Left lung (tissue), 10 donors: ENCODE measurements around the gene RHOF. TPM values are rescaled to one million over a fixed set of nuclear protein-coding genes. Genes with fewer than 3 reads are reported as not detected.

Experiments used
- ATAC-seq: fragments of 200-7000 bp; cut with Tn5 transposase; one replicate; pipeline ENCODE4 v1.9.1; 2020; ENCODE audit warnings: moderate library complexity
- DNase-seq, 4 donors: peaks; one replicate each; pipeline ENCODE4 v3.0.0-alpha.2; 2013 to 2020
- H3K27ac ChIP-seq, 2 donors: fragments of 200-600 bp; sonication (generic) in 1 of 2; one replicate each; pipeline versions ENCODE4 v1.5.0 to v1.8.0; 2020 to 2021
- H3K27me3 ChIP-seq, 2 donors: fragments of 200-600 bp; sonication (generic) in 1 of 2; one replicate each; pipeline versions ENCODE4 v1.5.0 to v1.8.0; 2020 to 2021
- H3K36me3 ChIP-seq, 2 donors: fragments of 200-600 bp; sonication (generic) in 1 of 2; one replicate each; pipeline versions ENCODE4 v1.5.0 to v1.8.0; 2020 to 2021
- H3K4me1 ChIP-seq, 2 donors: fragments of 200-600 bp; one replicate each; pipeline ENCODE4 v1.8.0; 2021
- H3K4me3 ChIP-seq, 2 donors: fragments of 200-600 bp; sonication (generic) in 1 of 2; one replicate each; pipeline versions ENCODE4 v1.5.0 to v1.8.0; 2020 to 2021; ENCODE audit warnings: mild to moderate bottlenecking in 1 of 2
- H3K9me3 ChIP-seq, 2 donors: fragments of 200-600 bp; sonication (generic) in 1 of 2; one replicate each; pipeline versions ENCODE4 v1.5.0 to v1.8.0; 2020 to 2021
- intact Hi-C, 2 donors: fragments of 100-400 bp; cut with DNase I; formaldehyde crosslinking; loops; one replicate each; pipeline versions ENCODE4 v1.11.2 to v1.14.2; 2022
- polyA plus RNA-seq, 6 donors: library from polyadenylated mRNA; unstranded; fragments of 120-200 nt; gene quantifications; one replicate each; pipeline ENCODE4 v1.2.1, GENCODE V29; 2013; ENCODE audit not compliant: insufficient read length in 6 of 6
- total RNA-seq, 2 donors: library from RNA; stranded (reverse); fragmentation: NEBNext Ultra II Directional; extraction: Animal tissue kit (Norgen Biotek cat#: 25700); gene quantifications; one replicate each; pipeline ENCODE4 v1.2.1, GENCODE V29; 2021
- TF ChIP-seq, protein P1 (sequence below), 2 donors: fragments of 200-600 bp; sonication (generic) in 1 of 2; IDR thresholded peaks; one replicate each; pipeline versions ENCODE4 v1.5.0 to v1.8.0; 2021; ENCODE audit warnings: antibody characterized with exemption in 2 of 2
- donor health status: DM: no; HTN: yes; CAD: no.
- donor health status: DM: no; HTN: no; CAD: no.

The RHOF gene
- total and polyA plus RNA-seq, 8 donors, result 8.5 to 48.3 (median 12.3) TPM

DNA sequence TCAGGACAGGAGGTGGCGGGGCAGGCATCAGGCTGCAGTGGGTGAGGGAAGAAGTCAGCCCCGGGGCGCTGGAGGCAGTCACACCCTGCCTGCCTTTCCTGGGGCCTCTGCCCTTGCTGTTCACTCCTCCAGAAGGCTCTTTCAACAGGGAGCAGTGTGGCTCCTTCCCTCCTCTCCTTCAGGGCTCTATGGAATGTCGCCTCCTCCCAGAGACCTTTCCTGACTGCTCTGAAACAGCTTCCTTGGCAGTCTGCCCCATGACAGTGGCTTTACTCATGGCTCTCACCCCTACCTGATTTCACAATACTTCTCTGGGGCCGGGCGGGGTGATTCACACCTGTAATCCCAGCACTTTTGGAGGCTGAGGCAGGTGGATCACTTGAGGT, 7.1 kb downstream of the RHOF start:
- Histone ChIP-seq H3K36me3 (no peaks in the 10 kb centered on the region), H3K27ac (peak overlapping the region; percentile 47 to 63), H3K27me3 (no peaks in the 10 kb centered on the region), H3K4me3 (no peak overlapping the region), H3K4me1 (peaks cover 9 to 76% of the 10 kb centered on the region in 2 donors), H3K9me3 (no peaks in the 10 kb centered on the region)
- peak in 2 of 4 donors; percentile 76 to 87 for DNase-seq
- intact Hi-C loops, result no loop called here
- TF ChIP-seq, protein P1, sequence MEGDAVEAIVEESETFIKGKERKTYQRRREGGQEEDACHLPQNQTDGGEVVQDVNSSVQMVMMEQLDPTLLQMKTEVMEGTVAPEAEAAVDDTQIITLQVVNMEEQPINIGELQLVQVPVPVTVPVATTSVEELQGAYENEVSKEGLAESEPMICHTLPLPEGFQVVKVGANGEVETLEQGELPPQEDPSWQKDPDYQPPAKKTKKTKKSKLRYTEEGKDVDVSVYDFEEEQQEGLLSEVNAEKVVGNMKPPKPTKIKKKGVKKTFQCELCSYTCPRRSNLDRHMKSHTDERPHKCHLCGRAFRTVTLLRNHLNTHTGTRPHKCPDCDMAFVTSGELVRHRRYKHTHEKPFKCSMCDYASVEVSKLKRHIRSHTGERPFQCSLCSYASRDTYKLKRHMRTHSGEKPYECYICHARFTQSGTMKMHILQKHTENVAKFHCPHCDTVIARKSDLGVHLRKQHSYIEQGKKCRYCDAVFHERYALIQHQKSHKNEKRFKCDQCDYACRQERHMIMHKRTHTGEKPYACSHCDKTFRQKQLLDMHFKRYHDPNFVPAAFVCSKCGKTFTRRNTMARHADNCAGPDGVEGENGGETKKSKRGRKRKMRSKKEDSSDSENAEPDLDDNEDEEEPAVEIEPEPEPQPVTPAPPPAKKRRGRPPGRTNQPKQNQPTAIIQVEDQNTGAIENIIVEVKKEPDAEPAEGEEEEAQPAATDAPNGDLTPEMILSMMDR (IDR thresholded peaks at IDR 0.05), result no peak
- peak; percentile 75 for ATAC-seq

DNA sequence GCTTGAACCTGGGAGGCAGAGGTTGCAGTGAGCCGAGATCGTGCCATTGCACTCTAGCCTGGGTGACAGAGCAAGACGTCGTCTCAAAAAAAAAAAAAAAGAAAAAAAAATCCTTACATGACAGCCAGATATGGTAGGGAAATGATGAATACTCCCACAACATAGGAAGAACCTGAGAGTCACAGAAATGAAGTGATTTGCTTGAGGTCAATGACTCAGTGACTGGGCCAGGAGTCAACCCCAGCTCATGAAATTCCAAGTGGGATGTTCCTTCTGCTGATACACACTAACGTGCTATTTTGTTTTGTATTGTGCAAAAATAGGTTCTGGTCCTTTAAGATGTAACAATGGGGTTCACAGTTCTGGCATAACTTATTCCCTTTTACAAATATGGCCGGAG, 9.0 kb downstream of the RHOF start:
- Histone ChIP-seq H3K4me3 (no peak overlapping the region), H3K4me1 (peaks cover 9 to 62% of the 10 kb centered on the region in 2 donors), H3K27me3 (no peaks in the 10 kb centered on the region), H3K9me3 (no peaks in the 10 kb centered on the region), H3K27ac (no peak overlapping the region), H3K36me3 (peaks cover 0 to 18% of the 10 kb centered on the region in 2 donors)
- no peak for DNase-seq
- TF ChIP-seq, protein P1 (IDR thresholded peaks at IDR 0.05), result no peak
- ATAC-seq, result no peak
- intact Hi-C loops, result no loop called here

DNA sequence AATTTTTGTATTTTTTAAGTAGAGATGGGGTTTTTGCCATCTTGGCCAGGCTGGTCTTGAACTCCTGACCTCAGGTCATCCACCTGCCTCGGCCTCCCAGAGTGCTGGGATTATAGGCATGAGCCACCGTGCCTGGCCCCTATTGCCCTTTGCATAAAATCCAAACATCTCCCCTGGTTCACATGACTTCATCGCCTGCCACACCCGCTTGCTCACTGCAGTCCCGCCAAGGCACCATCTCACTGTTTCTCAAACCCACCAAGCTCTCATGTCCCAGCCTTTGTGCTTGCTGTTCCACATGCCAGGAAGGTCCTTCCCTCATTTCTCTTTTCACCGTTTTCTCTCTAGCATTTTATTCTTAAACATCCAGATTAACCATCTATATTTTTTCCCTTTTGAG, 9.7 kb downstream of the RHOF start:
- TF ChIP-seq, protein P1 (IDR thresholded peaks at IDR 0.05), result no peak
- DNase-seq, result no peak
- Histone ChIP-seq H3K27ac (no peak overlapping the region), H3K27me3 (no peaks in the 10 kb centered on the region), H3K4me1 (peaks cover 7 to 55% of the 10 kb centered on the region in 2 donors), H3K36me3 (peaks cover 0 to 25% of the 10 kb centered on the region in 2 donors), H3K9me3 (no peaks in the 10 kb centered on the region), H3K4me3 (no peak overlapping the region)
- intact Hi-C loops, result no loop called here
- ATAC-seq, result no peak

DNA sequence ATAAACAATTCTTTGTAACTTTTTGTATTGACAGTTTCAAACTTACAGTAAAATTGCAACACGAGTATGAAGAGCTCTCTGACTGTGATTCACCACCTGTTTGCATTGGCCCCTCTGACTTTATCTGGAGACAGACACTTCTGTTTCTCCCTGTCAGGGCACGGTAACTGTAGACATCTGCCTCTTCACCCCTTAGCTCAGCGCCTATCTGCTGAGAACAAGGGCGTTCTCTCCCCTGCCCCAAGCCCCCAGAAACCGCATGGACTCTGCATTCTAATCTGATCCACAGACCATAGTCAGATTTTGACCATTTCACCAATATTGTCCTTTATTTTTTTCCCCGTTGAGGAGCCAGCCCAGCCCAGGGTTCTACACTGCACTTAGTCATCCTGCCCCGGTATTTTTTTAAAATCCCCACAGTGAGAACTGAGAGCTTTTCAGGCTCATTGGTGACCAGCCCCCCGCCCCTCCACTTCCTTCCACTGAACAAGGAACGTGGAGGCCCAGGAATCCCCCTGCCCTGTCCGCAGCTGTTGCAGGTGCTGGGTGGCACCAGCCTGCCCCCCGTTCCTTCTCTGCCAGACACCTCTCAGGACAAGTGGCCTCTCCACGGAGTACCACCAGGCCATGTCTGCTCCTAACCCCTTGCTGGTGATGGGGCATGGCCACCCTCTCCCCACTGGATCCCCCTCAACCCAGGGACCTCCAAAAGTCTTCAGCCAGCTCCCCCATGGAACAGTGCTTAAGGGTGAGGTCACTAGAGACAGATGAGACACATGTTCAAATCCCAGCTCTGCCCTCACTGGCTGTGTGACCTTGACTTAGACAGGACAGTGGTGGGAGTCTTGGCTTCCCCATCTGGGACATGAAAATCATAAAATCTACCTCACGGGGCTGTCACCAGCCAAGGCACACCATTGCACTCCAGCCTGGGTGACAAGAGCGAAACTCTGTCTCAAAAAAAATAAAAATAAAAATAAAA, 11.2 kb downstream of the RHOF start:
- Histone ChIP-seq H3K27ac (peak overlapping the region; percentile 26 to 39), H3K27me3 (no peaks in the 10 kb centered on the region), H3K4me3 (no peak overlapping the region), H3K36me3 (peaks cover 0 to 39% of the 10 kb centered on the region in 2 donors), H3K9me3 (no peaks in the 10 kb centered on the region), H3K4me1 (peaks cover 6 to 41% of the 10 kb centered on the region in 2 donors)
- intact Hi-C loops, result no loop called here
- ATAC-seq (peak; percentile 10), DNase-seq (no peak)
- TF ChIP-seq, protein P1 (IDR thresholded peaks at IDR 0.05), result no peak

DNA sequence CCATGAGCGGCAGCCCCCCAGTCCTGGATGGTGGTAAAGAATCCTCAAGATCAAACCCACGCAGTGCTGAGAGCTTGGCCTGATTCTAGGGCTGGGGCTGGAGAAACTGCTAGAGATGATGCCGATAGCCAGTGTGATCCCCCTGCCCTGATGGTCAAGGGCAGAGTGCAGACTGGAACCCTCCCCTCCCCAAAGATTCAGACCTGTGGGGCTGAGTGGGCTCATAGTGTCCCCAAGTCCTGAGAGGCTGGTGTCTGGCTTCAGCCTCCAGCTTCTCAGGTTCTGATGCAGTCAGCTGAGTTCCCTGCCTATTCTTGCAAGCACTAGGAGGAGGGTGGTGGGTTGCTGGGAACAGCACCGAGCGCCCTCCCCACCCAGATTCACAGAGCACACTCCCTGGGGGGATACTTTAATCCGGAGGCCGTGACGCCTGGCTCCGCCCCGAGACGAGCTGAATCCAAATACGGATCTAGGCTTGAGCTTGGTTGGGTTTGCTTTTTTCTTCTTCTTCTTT, 11.9 kb downstream of the RHOF start:
- Histone ChIP-seq H3K27me3 (no peaks in the 10 kb centered on the region), H3K4me3 (no peak overlapping the region), H3K4me1 (peaks cover 6 to 34% of the 10 kb centered on the region in 2 donors), H3K36me3 (peaks cover 0 to 39% of the 10 kb centered on the region in 2 donors), H3K9me3 (no peaks in the 10 kb centered on the region), H3K27ac (peak overlapping the region in 1 of 2 donors; percentile 39)
- intact Hi-C loops, result no loop called here
- DNase-seq (no peak), ATAC-seq (no peak)
- TF ChIP-seq, protein P1 (IDR thresholded peaks at IDR 0.05), result no peak
